Skeletal muscle cell (primary cell): ENCODE data around the gene FATE1.

Experiments
- DNase-seq: peaks from one replicate; pipeline ENCODE4 v3.0.0-alpha.2; 2010; ENCODE audit warnings: low read depth
- H3K4me3 ChIP-seq: 2 replicates; pipeline ENCODE4 v1.5.1; 2011; ENCODE audit warnings: low read depth, mild to moderate bottlenecking, control low read depth, low read length, moderate library complexity

Gene FATE1

GRCh38 chrX:151737494-151737893 is 21.7 kb downstream of the FATE1 start:
- DNase-seq, result no peak
- H3K4me3 ChIP-seq, result no peak overlapping the region

- DNase-seq, result no peak
- no peak overlapping the region for H3K4me3 ChIP-seq
These were observed 22.9 kb downstream of the FATE1 start for GRCh38 chrX:151738751-151739150.

- no peak overlapping the region for H3K4me3 ChIP-seq
- no peak for DNase-seq
These were observed 25.8 kb downstream of the FATE1 start for GRCh38 chrX:151741606-151742005.

GRCh38 chrX:151742311-151742710 is 26.5 kb downstream of the FATE1 start:
- no peak overlapping the region for H3K4me3 ChIP-seq
- DNase-seq, result no peak

GRCh38 chrX:151743651-151744470 is 28.0 kb downstream of the FATE1 start:
- no peak for DNase-seq
- no peak overlapping the region for H3K4me3 ChIP-seq

- H3K4me3 ChIP-seq, result no peak overlapping the region
- DNase-seq, result no peak
These were observed 29.8 kb downstream of the FATE1 start for GRCh38 chrX:151745651-151746050.

GRCh38 chrX:151746502-151746901 is 30.7 kb downstream of the FATE1 start:
- no peak overlapping the region for H3K4me3 ChIP-seq
- DNase-seq, result no peak

- no peak for DNase-seq
- H3K4me3 ChIP-seq, result no peak overlapping the region
These were observed 34.7 kb downstream of the FATE1 start for GRCh38 chrX:151750511-151750910.

- no peak for DNase-seq
These were observed 37.0 kb downstream of the FATE1 start for GRCh38 chrX:151752847-151753246.

GRCh38 chrX:151753313-151754046 is 37.6 kb downstream of the FATE1 start:
- no peak overlapping the region for H3K4me3 ChIP-seq
- DNase-seq, result peak; percentile 11

More at GRCh38 chrX:151752847-151753246, 37.0 kb downstream of the FATE1 start:
- no peak overlapping the region for H3K4me3 ChIP-seq

GRCh38 chrX:151754047-151754429 is 38.2 kb downstream of the FATE1 start:
- H3K4me3 ChIP-seq, result no peak overlapping the region
- peak; percentile 43 for DNase-seq

GRCh38 chrX:151754641-151755215 is 38.9 kb downstream of the FATE1 start:
- peak; percentile 7 for DNase-seq
- H3K4me3 ChIP-seq, result no peak overlapping the region

- DNase-seq, result no peak
- no peak overlapping the region for H3K4me3 ChIP-seq
These were observed 43.3 kb downstream of the FATE1 start for GRCh38 chrX:151759041-151759708.

GRCh38 chrX:151762802-151763201 is 47.0 kb downstream of the FATE1 start:
- DNase-seq, result no peak
- no peak overlapping the region for H3K4me3 ChIP-seq

- no peak overlapping the region for H3K4me3 ChIP-seq
- no peak for DNase-seq
These were observed 47.9 kb downstream of the FATE1 start for GRCh38 chrX:151763711-151764110.

GRCh38 chrX:151765026-151765425 is 49.2 kb downstream of the FATE1 start:
- no peak for DNase-seq
- H3K4me3 ChIP-seq, result no peak overlapping the region

- no peak for DNase-seq
- H3K4me3 ChIP-seq, result no peak overlapping the region
These were observed 55.9 kb downstream of the FATE1 start for GRCh38 chrX:151771726-151772125.
